ENCODE data around the gene R3HCC1L.

- TF ChIP-seq CTCF (IDR thresholded peaks at IDR 0.05) (no peak), POLR2A (IDR thresholded peaks at IDR 0.05) (no peak)
These were observed 135.0 kb downstream of the R3HCC1L start for GRCh38 chr10:98269435-98269912.

Measured in breast epithelium (tissue), 3 donors.